DOHH2 (cell line): ENCODE data around the gene MTFR2.

Source experiments
- CTCF ChIP-seq: fragments of 200-600 bp; sonication (generic); IDR thresholded peaks from one replicate; pipeline ENCODE4 v1.5.1; 2014; ENCODE audit warnings: antibody characterized with exemption, mild to moderate bottlenecking, low read depth, low read length; ENCODE audit not compliant: poor library complexity, severe bottlenecking
- EZH2phosphoT487 ChIP-seq: fragments of 200-600 bp; sonication (generic); IDR thresholded peaks from 2 replicates; pipeline ENCODE4 v1.6.1; 2017; ENCODE audit warnings: borderline replicate concordance, mild to moderate bottlenecking, antibody characterized with exemption, low read length, moderate library complexity, mixed read lengths

- TF ChIP-seq CTCF (no peak), EZH2phosphoT487 (no peak)
Observed at GRCh38 chr6:136192902-136193301, 57.2 kb downstream of the MTFR2 start.
